IMR-90 (cell line): Measurements from ENCODE around the gene PLA2G2D. TPM values are rescaled to one million over a fixed set of nuclear protein-coding genes. Genes with fewer than 3 reads are reported as not detected.

Experiments used
- ATAC-seq: fragments of 200-7000 bp; cut with Tn5 transposase; 2 replicates; pipeline ENCODE4 v1.9.1; 2020; ENCODE audit warnings: low read depth, mild to moderate bottlenecking, moderate library complexity
- BruUV-seq: library from RNA; stranded (reverse); fragments of 400-500 nt; replicated peaks from 2 replicates; lab custom pipeline; 2021; lab: Mats Ljungman, UMichigan
- CTCF ChIA-PET: fragments of 300-600 bp; formaldehyde crosslinking; extraction: SDS; loops from one replicate; lab custom pipeline; 2021; ENCODE audit warnings: antibody characterized with exemption; lab: Yijun Ruan, JAX
- POLR2A ChIA-PET: fragments of 300-600 bp; sonication (Branson Sonifier 250); formaldehyde crosslinking; loops from one replicate; lab custom pipeline; 2022; ENCODE audit warnings: antibody characterized with exemption; ENCODE audit not compliant: unreplicated experiment; lab: Charles Lee
- DNase-seq: peaks from one replicate; pipeline ENCODE4 v3.0.0; 2013
- H2AFZ ChIP-seq: replicated peaks from 2 replicates; pipeline ENCODE3; 2013; ENCODE audit warnings: low read length, mild to moderate bottlenecking; ENCODE audit not compliant: poor library complexity
- H2AK5ac ChIP-seq: 2 replicates; pipeline ENCODE4 v1.6.1; 2013; ENCODE audit warnings: low read depth, low read length, inconsistent platforms
- H2AK9ac ChIP-seq: replicated peaks from 2 replicates; pipeline ENCODE3; 2013; ENCODE audit warnings: mild to moderate bottlenecking, low read depth, low read length, moderate library complexity; ENCODE audit not compliant: poor library complexity
- H2BK120ac ChIP-seq: 2 replicates; pipeline ENCODE4 v1.6.1; 2013; ENCODE audit warnings: low read depth, low read length, inconsistent platforms
- H2BK15ac ChIP-seq: 3 replicates; pipeline ENCODE4 v1.6.1; 2013; ENCODE audit warnings: low read depth, low read length, inconsistent platforms
- H2BK20ac ChIP-seq: 2 replicates; pipeline ENCODE4 v1.6.1; 2013; ENCODE audit warnings: low read depth, mild to moderate bottlenecking, inconsistent platforms, low read length, moderate library complexity
- H2BK5ac ChIP-seq: 2 replicates; pipeline ENCODE4 v1.6.1; 2013; ENCODE audit warnings: mild to moderate bottlenecking, low read depth, low read length, inconsistent platforms; ENCODE audit not compliant: poor library complexity, severe bottlenecking
- H3K14ac ChIP-seq: replicated peaks from 2 replicates; pipeline ENCODE4 v1.6.1; 2013; ENCODE audit warnings: low read depth, low read length, inconsistent platforms
- H3K18ac ChIP-seq: 2 replicates; pipeline ENCODE4 v1.6.1; 2013; ENCODE audit warnings: low read depth, low read length, control low read depth
- H3K23ac ChIP-seq: 2 replicates; pipeline ENCODE4 v1.6.1; 2013; ENCODE audit warnings: low read depth, low read length, inconsistent platforms
- H3K27ac ChIP-seq: 2 replicates; pipeline ENCODE4 v1.5.1; 2013; ENCODE audit warnings: mild to moderate bottlenecking, control low read depth, low read length; ENCODE audit not compliant: insufficient read depth
- H3K27me3 ChIP-seq: 2 replicates; pipeline ENCODE4 v1.6.1; 2013; ENCODE audit warnings: low read length; ENCODE audit not compliant: control insufficient read depth, insufficient read depth
- H3K36me3 ChIP-seq: 2 replicates; pipeline ENCODE4 v1.6.1; 2013; ENCODE audit warnings: low read length, mixed read lengths; ENCODE audit not compliant: control insufficient read depth, insufficient read depth
- H3K4ac ChIP-seq: 2 replicates; pipeline ENCODE4 v1.6.1; 2013; ENCODE audit warnings: low read depth, low read length, inconsistent platforms
- H3K4me1 ChIP-seq: 2 replicates; pipeline ENCODE4 v1.6.1; 2013; ENCODE audit warnings: low read length, mixed read lengths; ENCODE audit not compliant: control insufficient read depth, insufficient read depth
- H3K4me2 ChIP-seq: 2 replicates; pipeline ENCODE4 v1.6.1; 2013; ENCODE audit warnings: low read depth, mild to moderate bottlenecking, control low read depth, low read length, moderate library complexity
- H3K4me3 ChIP-seq: 2 replicates; pipeline ENCODE4 v1.5.1; 2013; ENCODE audit warnings: low read depth, mild to moderate bottlenecking, control low read depth, low read length, moderate library complexity; ENCODE audit not compliant: insufficient read depth
- H3K56ac ChIP-seq: 2 replicates; pipeline ENCODE4 v1.6.1; 2013; ENCODE audit warnings: low read length, inconsistent platforms; ENCODE audit not compliant: insufficient read depth; ENCODE audit errors: extremely low read depth
- H3K79me1 ChIP-seq, 2 experiments: 2 replicates each; pipeline ENCODE4 v1.6.1; 2013; ENCODE audit warnings: low read length in 2 of 2, inconsistent platforms in 1 of 2, low read depth in 1 of 2
- H3K9ac ChIP-seq: 2 replicates; pipeline ENCODE4 v1.6.1; 2013; ENCODE audit warnings: low read depth, low read length, control low read depth
- H3K9me1 ChIP-seq: 2 replicates; pipeline ENCODE4 v1.6.1; 2013; ENCODE audit warnings: low read length, inconsistent platforms; ENCODE audit not compliant: insufficient read depth
- H3K9me3 ChIP-seq: 2 replicates; pipeline ENCODE4 v1.6.1; 2013; ENCODE audit warnings: low read length; ENCODE audit not compliant: control insufficient read depth, insufficient read depth
- H4K20me1 ChIP-seq: 2 replicates; pipeline ENCODE4 v1.6.1; 2013; ENCODE audit warnings: low read length, inconsistent platforms; ENCODE audit not compliant: insufficient read depth
- H4K5ac ChIP-seq: 2 replicates; pipeline ENCODE4 v1.6.1; 2013; ENCODE audit warnings: mild to moderate bottlenecking, low read depth, low read length, control low read depth
- H4K8ac ChIP-seq, 2 experiments: 2 replicates each; pipeline ENCODE4 v1.6.1; 2013; ENCODE audit warnings: low read depth in 2 of 2, low read length in 2 of 2, control low read depth in 1 of 2, inconsistent platforms in 1 of 2
- H4K91ac ChIP-seq: 2 replicates; pipeline ENCODE4 v1.6.1; 2013; ENCODE audit warnings: low read depth, low read length, inconsistent platforms; ENCODE audit not compliant: insufficient read depth
- BHLHE40 ChIP-seq: fragments of 150-350 bp; IDR thresholded peaks from 2 replicates; pipeline ENCODE4 v1.6.1; 2016; ENCODE audit warnings: mild to moderate bottlenecking, low read depth, low read length
- CEBPB ChIP-seq: IDR thresholded peaks from 2 replicates; pipeline ENCODE4 v1.6.1; 2012; ENCODE audit warnings: low read depth, low read length, improper control_type of control experiment
- CHD1 ChIP-seq: IDR thresholded peaks from 2 replicates; pipeline ENCODE4 v1.6.1; 2012; ENCODE audit warnings: low read depth, low read length, improper control_type of control experiment
- FOS ChIP-seq: fragments of 150-350 bp; IDR thresholded peaks from 2 replicates; pipeline ENCODE4 v1.6.1; 2016; ENCODE audit warnings: low read depth, low read length
- MAFK ChIP-seq: IDR thresholded peaks from 2 replicates; pipeline ENCODE4 v1.6.1; 2012; ENCODE audit warnings: low read depth, low read length, improper control_type of control experiment
- MAZ ChIP-seq: IDR thresholded peaks from 2 replicates; pipeline ENCODE4 v1.6.1; 2012; ENCODE audit warnings: low read depth, mild to moderate bottlenecking, low read length, improper control_type of control experiment, moderate library complexity, borderline replicate concordance
- MXI1 ChIP-seq: IDR thresholded peaks from 2 replicates; pipeline ENCODE4 v1.6.1; 2012; ENCODE audit warnings: low read depth, mild to moderate bottlenecking, low read length, moderate library complexity, borderline replicate concordance
- NFE2L2 ChIP-seq: fragments of 150-350 bp; IDR thresholded peaks from 2 replicates; pipeline ENCODE4 v1.6.1; 2016; ENCODE audit warnings: low read depth, mild to moderate bottlenecking, low read length
- POLR2A ChIP-seq: IDR thresholded peaks from 2 replicates; pipeline ENCODE4 v1.6.1; 2012; ENCODE audit warnings: mild to moderate bottlenecking, low read depth, low read length
- RAD21 ChIP-seq: IDR thresholded peaks from 2 replicates; pipeline ENCODE4 v1.6.1; 2012; ENCODE audit warnings: low read length, improper control_type of control experiment
- RCOR1 ChIP-seq: IDR thresholded peaks from 2 replicates; pipeline ENCODE4 v1.6.1; 2012; ENCODE audit warnings: mild to moderate bottlenecking, low read length, improper control_type of control experiment; ENCODE audit not compliant: insufficient replicate concordance
- RFX5 ChIP-seq: IDR thresholded peaks from 2 replicates; pipeline ENCODE4 v1.8.0; 2012; ENCODE audit warnings: low read depth, mild to moderate bottlenecking, low read length, moderate library complexity
- SMC3 ChIP-seq: fragments of 150-350 bp; IDR thresholded peaks from 2 replicates; pipeline ENCODE4 v1.6.1; 2016; ENCODE audit warnings: low read depth, mild to moderate bottlenecking, antibody characterized with exemption, low read length, moderate library complexity
- WGBS, 2 experiments: methylation state at CpG; one replicate each; pipeline versions ENCODE4 v1.1.5 to v1.1.7; 2013; ENCODE audit warnings: missing lambda C conversion rate in 2 of 2; ENCODE audit not compliant: insufficient read length in 1 of 2; ENCODE audit errors: extremely low coverage in 2 of 2; 5-methylcytosine and 5-hydroxymethylcytosine counted together
- dilution Hi-C: fragments of 300-500 bp; cut with HindIII; formaldehyde crosslinking; loops from one replicate; pipeline ENCODE4 v1.14.3; 2018; ENCODE audit warnings: low sequenced_read_pairs; ENCODE audit not compliant: unreplicated experiment
- in situ Hi-C: fragments of 300-500 bp; cut with MboI; formaldehyde crosslinking; loops from 3 replicates; pipeline ENCODE4 v1.14.3; 2019; ENCODE audit warnings: low sequenced_read_pairs, inconsistent platforms, mixed read lengths
- intact Hi-C: fragments of 100-400 bp; cut with micrococcal nuclease; formaldehyde crosslinking; loops from 2 replicates; pipeline ENCODE4 v1.10.0; 2022
- polyA plus RNA-seq, 3 experiments: library from polyadenylated mRNA; depleted of rRNA; stranded (reverse); fragments of >200 nt; gene quantifications; 2 replicates each; pipeline ENCODE4 v1.2.3, GENCODE V29; 2012; ENCODE audit warnings: low replicate concordance in 1 of 3
- total RNA-seq: library from RNA; depleted of rRNA; stranded (reverse); fragments of >200 nt; gene quantifications from 2 replicates; pipeline ENCODE4 v1.2.3, GENCODE V29; 2012
- TF ChIP-seq, protein P1 (sequence below): fragments of 150-350 bp; IDR thresholded peaks from 2 replicates; pipeline ENCODE4 v1.6.1; 2016; ENCODE audit warnings: low read depth, mild to moderate bottlenecking, low read length, moderate library complexity, borderline replicate concordance
- TF ChIP-seq, protein P2 (sequence below): fragments of 150-350 bp; IDR thresholded peaks from 2 replicates; pipeline ENCODE4 v1.6.1; 2017; ENCODE audit warnings: mild to moderate bottlenecking, antibody characterized with exemption, low read length, low read depth
- TF ChIP-seq, protein P3 (sequence below): conservative IDR thresholded peaks from 2 replicates; pipeline ENCODE4 v1.5.1; 2012; ENCODE audit warnings: mild to moderate bottlenecking, low read depth, low read length, improper control_type of control experiment

PLA2G2D gene
- total and polyA plus RNA-seq, 2 of the 4 experiments (the other 2 are of a cell fraction) = not detected

DNA sequence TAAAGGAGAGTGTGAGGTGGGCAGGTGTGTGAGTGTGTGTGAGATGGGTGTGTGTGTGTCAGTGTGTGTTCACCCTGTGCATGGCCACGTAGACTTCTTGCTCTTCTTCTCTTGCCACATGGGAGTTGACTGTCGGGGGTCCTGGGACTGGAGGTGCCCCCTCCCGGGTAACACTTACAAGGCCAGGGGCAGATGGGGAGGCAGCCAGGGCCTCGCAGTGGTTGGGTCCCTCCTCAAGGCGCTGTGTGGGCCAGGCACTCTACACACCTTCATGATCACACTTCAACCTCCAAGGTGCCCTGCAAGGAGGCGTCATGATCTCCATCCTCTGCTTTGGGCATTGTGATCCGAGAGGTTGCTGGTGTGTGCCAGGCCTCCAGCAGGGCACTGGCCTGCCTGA lies 22.1 kb upstream of the PLA2G2D start:
- no peak for ATAC-seq
- no peak overlapping the region for H2AK5ac ChIP-seq
- H2BK120ac ChIP-seq = no peak overlapping the region
- H3K4me3 ChIP-seq = no peak overlapping the region
- TF ChIP-seq MAZ (no peak), RCOR1 (no peak), SMC3 (no peak), RFX5 (no peak), MXI1 (no peak), RAD21 (no peak), MAFK (no peak), POLR2A (no peak), FOS (no peak), BHLHE40 (no peak), CEBPB (no peak), NFE2L2 (no peak), CHD1 (no peak)
- TF ChIP-seq, protein P1, sequence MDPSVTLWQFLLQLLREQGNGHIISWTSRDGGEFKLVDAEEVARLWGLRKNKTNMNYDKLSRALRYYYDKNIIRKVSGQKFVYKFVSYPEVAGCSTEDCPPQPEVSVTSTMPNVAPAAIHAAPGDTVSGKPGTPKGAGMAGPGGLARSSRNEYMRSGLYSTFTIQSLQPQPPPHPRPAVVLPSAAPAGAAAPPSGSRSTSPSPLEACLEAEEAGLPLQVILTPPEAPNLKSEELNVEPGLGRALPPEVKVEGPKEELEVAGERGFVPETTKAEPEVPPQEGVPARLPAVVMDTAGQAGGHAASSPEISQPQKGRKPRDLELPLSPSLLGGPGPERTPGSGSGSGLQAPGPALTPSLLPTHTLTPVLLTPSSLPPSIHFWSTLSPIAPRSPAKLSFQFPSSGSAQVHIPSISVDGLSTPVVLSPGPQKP = no peak
- TF ChIP-seq, protein P2, sequence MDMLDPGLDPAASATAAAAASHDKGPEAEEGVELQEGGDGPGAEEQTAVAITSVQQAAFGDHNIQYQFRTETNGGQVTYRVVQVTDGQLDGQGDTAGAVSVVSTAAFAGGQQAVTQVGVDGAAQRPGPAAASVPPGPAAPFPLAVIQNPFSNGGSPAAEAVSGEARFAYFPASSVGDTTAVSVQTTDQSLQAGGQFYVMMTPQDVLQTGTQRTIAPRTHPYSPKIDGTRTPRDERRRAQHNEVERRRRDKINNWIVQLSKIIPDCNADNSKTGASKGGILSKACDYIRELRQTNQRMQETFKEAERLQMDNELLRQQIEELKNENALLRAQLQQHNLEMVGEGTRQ = no peak
- TF ChIP-seq, protein P3, sequence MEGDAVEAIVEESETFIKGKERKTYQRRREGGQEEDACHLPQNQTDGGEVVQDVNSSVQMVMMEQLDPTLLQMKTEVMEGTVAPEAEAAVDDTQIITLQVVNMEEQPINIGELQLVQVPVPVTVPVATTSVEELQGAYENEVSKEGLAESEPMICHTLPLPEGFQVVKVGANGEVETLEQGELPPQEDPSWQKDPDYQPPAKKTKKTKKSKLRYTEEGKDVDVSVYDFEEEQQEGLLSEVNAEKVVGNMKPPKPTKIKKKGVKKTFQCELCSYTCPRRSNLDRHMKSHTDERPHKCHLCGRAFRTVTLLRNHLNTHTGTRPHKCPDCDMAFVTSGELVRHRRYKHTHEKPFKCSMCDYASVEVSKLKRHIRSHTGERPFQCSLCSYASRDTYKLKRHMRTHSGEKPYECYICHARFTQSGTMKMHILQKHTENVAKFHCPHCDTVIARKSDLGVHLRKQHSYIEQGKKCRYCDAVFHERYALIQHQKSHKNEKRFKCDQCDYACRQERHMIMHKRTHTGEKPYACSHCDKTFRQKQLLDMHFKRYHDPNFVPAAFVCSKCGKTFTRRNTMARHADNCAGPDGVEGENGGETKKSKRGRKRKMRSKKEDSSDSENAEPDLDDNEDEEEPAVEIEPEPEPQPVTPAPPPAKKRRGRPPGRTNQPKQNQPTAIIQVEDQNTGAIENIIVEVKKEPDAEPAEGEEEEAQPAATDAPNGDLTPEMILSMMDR = no peak
- intact Hi-C loops (no loop called here), dilution Hi-C loops (no loop called here), in situ Hi-C loops (no loop called here)
- H3K36me3 ChIP-seq = no peaks in the 10 kb centered on the region
- H3K18ac ChIP-seq = no peak overlapping the region
- no peak overlapping the region for H3K27ac ChIP-seq
- no peak overlapping the region for H3K56ac ChIP-seq
- CTCF ChIA-PET = no interaction called here
- DNase-seq = no peak
- BruUV-seq = no TSS peak
- no peak overlapping the region for H4K5ac ChIP-seq
- no peak overlapping the region for H3K14ac ChIP-seq
- H3K4me1 ChIP-seq = no peaks in the 10 kb centered on the region
- H4K91ac ChIP-seq = no peak overlapping the region
- no peaks in the 10 kb centered on the region for H3K9me3 ChIP-seq
- no peak overlapping the region for H2BK5ac ChIP-seq
- no peak overlapping the region for H4K8ac ChIP-seq
- no peak overlapping the region for H2AFZ ChIP-seq
- H2BK20ac ChIP-seq = no peak overlapping the region
- H2BK15ac ChIP-seq = no peak overlapping the region
- no peak overlapping the region for H3K4me2 ChIP-seq
- H3K79me1 ChIP-seq = no peaks in the 10 kb centered on the region
- H3K9ac ChIP-seq = no peak overlapping the region
- POLR2A ChIA-PET = no interaction called here
- no peak overlapping the region for H3K23ac ChIP-seq
- no peak overlapping the region for H3K4ac ChIP-seq
- no peaks in the 10 kb centered on the region; the same call in 1 of the 2 replicates for H4K20me1 ChIP-seq
- no peak overlapping the region for H2AK9ac ChIP-seq
- 60% methylated on average over 1 of the region's 7 CpGs; no CpG with 5 or more reads in 1 of the 2 experiments for WGBS, 2 experiments
- H3K9me1 ChIP-seq = 0 out of 2 replicates have a peak, but pooled peaks cover 3% of the 10 kb centered on the region
- peaks cover 29% of the 10 kb centered on the region for H3K27me3 ChIP-seq
